H1 (cell line): Measurements from ENCODE around the gene PARM1.

Experiments
- CHD2 ChIP-seq: IDR thresholded peaks from 2 replicates; pipeline ENCODE4 v1.6.1; 2012; ENCODE audit warnings: low read length, improper control_type of control experiment
- CTCF ChIP-seq, 3 experiments: IDR thresholded peaks; 1 replicate in 2 of 3; 2 replicates in 1 of 3; pipeline versions ENCODE4 v1.5.1 to v1.6.1; 2011; ENCODE audit warnings: low read length in 3 of 3, mild to moderate bottlenecking in 3 of 3, inconsistent platforms in 2 of 3, low read depth in 1 of 3, moderate library complexity in 1 of 3; ENCODE audit not compliant: insufficient read depth in 1 of 3; ENCODE audit errors: control extremely low read depth in 1 of 3
- EP300 ChIP-seq, 2 experiments: IDR thresholded peaks; 1 replicate in 1 of 2; 2 replicates in 1 of 2; pipeline ENCODE4 v1.6.1; 2011 to 2012; ENCODE audit warnings: low read depth in 2 of 2, low read length in 2 of 2, mild to moderate bottlenecking in 2 of 2, borderline replicate concordance in 1 of 2, inconsistent platforms in 1 of 2, moderate library complexity in 1 of 2
- KDM1A ChIP-seq: fragments of 200-600, 300-600 bp; sonication (generic); IDR thresholded peaks from 2 replicates; pipeline ENCODE4 v1.7.1; 2016; ENCODE audit warnings: mild to moderate bottlenecking, low read length, borderline replicate concordance
- KDM4A ChIP-seq: IDR thresholded peaks from one replicate; pipeline ENCODE4 v1.7.1; 2012; ENCODE audit warnings: low read depth, mild to moderate bottlenecking, moderate library complexity, low read length, inconsistent platforms; ENCODE audit not compliant: severe bottlenecking
- NRF1 ChIP-seq: IDR thresholded peaks from 2 replicates; pipeline ENCODE4 v1.6.1; 2011; ENCODE audit warnings: mild to moderate bottlenecking, low read depth, low read length, improper control_type of control experiment
- TAF1 ChIP-seq: IDR thresholded peaks from 2 replicates; pipeline ENCODE4 v1.6.1; 2011; ENCODE audit warnings: mild to moderate bottlenecking, low read depth, low read length

GRCh38 chr4:75063433-75063832 is 130.5 kb downstream of the PARM1 start:
- TF ChIP-seq CTCF (IDR thresholded peaks at IDR 0.05; ENCODE audit: control extremely low read depth in 1 of 3, insufficient read depth in 1 of 3, low read depth in 1 of 3, low read length in 3 of 3) (no peak), KDM4A (no peak), KDM1A (no peak), CHD2 (no peak), EP300 (IDR thresholded peaks at IDR 0.05; ENCODE audit: borderline replicate concordance in 1 of 2, low read depth in 2 of 2, low read length in 2 of 2) (no peak), NRF1 (no peak), TAF1 (no peak)
